OCI-LY7 (cell line): ENCODE measurements around the gene TMEM139. TPM values are rescaled to one million over a fixed set of nuclear protein-coding genes. Genes with fewer than 3 reads are reported as not detected.

Experiments used
- BruUV-seq: library from RNA; stranded (reverse); fragments of 400-500 nt; replicated peaks from 2 replicates; lab custom pipeline; 2021; lab: Mats Ljungman, UMichigan
- CTCF ChIA-PET: fragments of 300-600 bp; sonication (Branson Sonifier 250); formaldehyde crosslinking; loops from one replicate; lab custom pipeline; 2022; ENCODE audit warnings: antibody characterized with exemption; ENCODE audit not compliant: unreplicated experiment; lab: Charles Lee
- POLR2A ChIA-PET: fragments of 300-600 bp; sonication (Branson Sonifier 250); formaldehyde crosslinking; loops from one replicate; lab custom pipeline; 2022; ENCODE audit warnings: antibody characterized with exemption; lab: Charles Lee
- DNase-seq: peaks from one replicate; pipeline ENCODE4 v3.0.0-alpha.2; 2015; ENCODE audit warnings: low spot score
- H2AFZ ChIP-seq: fragments of 200-600 bp; sonication (generic), shearing (Covaris generic); 2 replicates; pipeline ENCODE4 v1.6.1; 2014; ENCODE audit warnings: mild to moderate bottlenecking, antibody characterized with exemption, low read length, moderate library complexity
- H3K27ac ChIP-seq: fragments of 200-600 bp; sonication (generic); 2 replicates; pipeline ENCODE4 v1.5.1; 2014; ENCODE audit warnings: mixed run types, low read depth, mild to moderate bottlenecking, moderate library complexity, low read length, inconsistent platforms; ENCODE audit not compliant: poor library complexity, severe bottlenecking
- H3K36me3 ChIP-seq: fragments of 200-600 bp; sonication (generic); 2 replicates; pipeline ENCODE4 v1.6.1; 2014; ENCODE audit warnings: mild to moderate bottlenecking, antibody characterized with exemption, low read length, moderate library complexity, mixed read lengths; ENCODE audit not compliant: insufficient read depth
- H3K4me1 ChIP-seq: fragments of 200-600 bp; sonication (generic); 2 replicates; pipeline ENCODE4 v1.5.1; 2014; ENCODE audit warnings: mild to moderate bottlenecking, low read length; ENCODE audit not compliant: insufficient read depth, poor library complexity, severe bottlenecking
- H3K4me2 ChIP-seq: fragments of 200-600 bp; sonication (generic); 2 replicates; pipeline ENCODE4 v1.6.1; 2014; ENCODE audit warnings: mild to moderate bottlenecking, low read length
- H3K4me3 ChIP-seq: fragments of 200-600 bp; sonication (generic); 2 replicates; pipeline ENCODE4 v1.5.1; 2014; ENCODE audit warnings: mild to moderate bottlenecking, low read depth, low read length; ENCODE audit not compliant: poor library complexity, severe bottlenecking
- H3K79me2 ChIP-seq: fragments of 200-600 bp; sonication (generic); 2 replicates; pipeline ENCODE4 v1.6.1; 2016; ENCODE audit warnings: low read depth, mild to moderate bottlenecking, low read length, moderate library complexity, mixed read lengths; ENCODE audit not compliant: insufficient read depth
- H3K9me2 ChIP-seq: fragments of 200-600 bp; sonication (generic); 2 replicates; pipeline ENCODE4 v1.6.1; 2016; ENCODE audit warnings: mild to moderate bottlenecking, low read length, mixed read lengths; ENCODE audit not compliant: insufficient read depth
- H3K9me3 ChIP-seq: fragments of 200-600 bp; sonication (generic); 2 replicates; pipeline ENCODE4 v1.6.1; 2014; ENCODE audit warnings: mild to moderate bottlenecking, mixed run types, low read length, mixed read lengths
- H4K20me1 ChIP-seq: fragments of 200-600 bp; sonication (generic); 2 replicates; pipeline ENCODE4 v1.6.1; 2014; ENCODE audit warnings: mild to moderate bottlenecking, antibody characterized with exemption, low read length, moderate library complexity, mixed read lengths; ENCODE audit not compliant: insufficient read depth
- EZH2phosphoT487 ChIP-seq: fragments of 200-600 bp; sonication (generic); IDR thresholded peaks from 2 replicates; pipeline ENCODE4 v1.6.1; 2018; ENCODE audit warnings: low read depth, borderline replicate concordance, mild to moderate bottlenecking, mixed run types, antibody characterized with exemption, low read length, moderate library complexity, mixed read lengths
- intact Hi-C: fragments of 100-400 bp; cut with micrococcal nuclease; formaldehyde crosslinking; loops from one replicate; pipeline ENCODE4 v1.10.0; 2022; ENCODE audit not compliant: unreplicated experiment
- total RNA-seq, 2 experiments: library from RNA; depleted of rRNA in 1 of 2; stranded (reverse); fragments of >200 nt in 1 of 2; shearing (Covaris generic) in 1 of 2; gene quantifications; 2 replicates each; pipeline ENCODE4 v1.2.3, GENCODE V29; 2014 to 2022
- TF ChIP-seq, protein P1 (sequence below): fragments of 200-600 bp; sonication (generic); conservative IDR thresholded peaks from 2 replicates; pipeline ENCODE4 v1.5.1; 2014; ENCODE audit warnings: mild to moderate bottlenecking, antibody characterized with exemption, low read length, moderate library complexity, mixed read lengths

TMEM139 gene
- total RNA-seq, 2 experiments from 2014 or later, result 0.46 TPM; not detected in 1

DNA sequence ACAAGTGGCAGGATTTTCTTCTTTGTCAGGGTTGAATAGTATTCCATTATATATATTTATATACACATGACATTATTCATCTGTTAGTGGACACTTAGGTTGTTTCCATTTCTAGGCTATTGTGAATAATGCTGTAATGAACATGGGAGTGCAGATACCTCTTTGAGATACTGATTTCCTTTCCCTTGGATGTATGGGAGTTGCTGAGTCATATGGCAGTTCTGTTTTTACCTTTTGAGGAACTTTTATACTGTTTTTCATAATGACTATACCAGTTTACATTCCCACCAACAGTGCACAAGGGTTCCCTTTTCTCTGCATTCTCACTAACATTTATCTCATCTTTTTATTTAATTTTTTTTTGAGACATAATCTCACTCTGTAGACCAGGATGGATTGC, 29.4 kb downstream of the TMEM139 start:
- no peak for DNase-seq
- no TSS peak for BruUV-seq
- intact Hi-C loops, result no loop called here
- no peaks in the 10 kb centered on the region for H3K79me2 ChIP-seq
- no peak for TF ChIP-seq EZH2phosphoT487
- TF ChIP-seq, protein P1, sequence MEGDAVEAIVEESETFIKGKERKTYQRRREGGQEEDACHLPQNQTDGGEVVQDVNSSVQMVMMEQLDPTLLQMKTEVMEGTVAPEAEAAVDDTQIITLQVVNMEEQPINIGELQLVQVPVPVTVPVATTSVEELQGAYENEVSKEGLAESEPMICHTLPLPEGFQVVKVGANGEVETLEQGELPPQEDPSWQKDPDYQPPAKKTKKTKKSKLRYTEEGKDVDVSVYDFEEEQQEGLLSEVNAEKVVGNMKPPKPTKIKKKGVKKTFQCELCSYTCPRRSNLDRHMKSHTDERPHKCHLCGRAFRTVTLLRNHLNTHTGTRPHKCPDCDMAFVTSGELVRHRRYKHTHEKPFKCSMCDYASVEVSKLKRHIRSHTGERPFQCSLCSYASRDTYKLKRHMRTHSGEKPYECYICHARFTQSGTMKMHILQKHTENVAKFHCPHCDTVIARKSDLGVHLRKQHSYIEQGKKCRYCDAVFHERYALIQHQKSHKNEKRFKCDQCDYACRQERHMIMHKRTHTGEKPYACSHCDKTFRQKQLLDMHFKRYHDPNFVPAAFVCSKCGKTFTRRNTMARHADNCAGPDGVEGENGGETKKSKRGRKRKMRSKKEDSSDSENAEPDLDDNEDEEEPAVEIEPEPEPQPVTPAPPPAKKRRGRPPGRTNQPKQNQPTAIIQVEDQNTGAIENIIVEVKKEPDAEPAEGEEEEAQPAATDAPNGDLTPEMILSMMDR, result no peak
- H3K27ac ChIP-seq, result no peak overlapping the region
- no peak overlapping the region for H3K4me2 ChIP-seq
- ChIA-PET CTCF (no interaction called here), POLR2A (interaction anchor here (0.9 kb wide), 1 partner anchor 16 kb away, joined by 3 read pairs; no protein-coding TSS in a partner anchor)
- no peaks in the 10 kb centered on the region for H3K4me1 ChIP-seq
- H2AFZ ChIP-seq, result no peak overlapping the region
- no peak overlapping the region for H3K4me3 ChIP-seq
- no peaks in the 10 kb centered on the region for H3K9me2 ChIP-seq
- H3K9me3 ChIP-seq, result no peaks in the 10 kb centered on the region
- H4K20me1 ChIP-seq, result no peaks in the 10 kb centered on the region
- peaks cover 10% of the 10 kb centered on the region for H3K36me3 ChIP-seq

DNA sequence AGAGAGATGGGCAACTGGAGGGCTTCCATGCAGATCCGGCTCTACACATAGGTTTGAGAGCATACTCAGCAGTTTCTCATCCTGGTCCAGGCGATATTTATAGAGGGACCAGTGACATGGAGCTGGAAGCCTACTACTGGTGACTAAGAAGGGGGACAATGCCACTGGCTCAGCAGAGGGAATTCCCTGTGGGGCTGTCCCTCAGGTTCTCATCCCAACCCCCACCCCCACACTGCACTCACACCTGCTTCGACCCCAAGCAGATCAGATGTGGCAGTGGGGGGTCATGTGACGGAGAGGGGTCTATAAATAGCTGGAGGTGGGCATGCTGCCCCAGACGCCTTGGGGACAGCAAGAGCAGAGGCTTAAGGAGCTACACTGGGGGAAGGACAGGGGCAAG, 31.0 kb downstream of the TMEM139 start, which contains the start of gene CLCN1:
Gene CLCN1, plus strand, starts transcription at position 336 of the 400 bp plus-strand sequence. CDS start 102 bp downstream, outside the sequence.
- no peak within 1 kb of the TSS for H2AFZ ChIP-seq
- no peak for TF ChIP-seq EZH2phosphoT487
- TF ChIP-seq, protein P1, result no peak
- no peak within 1 kb of the TSS for H3K27ac ChIP-seq
- ChIA-PET POLR2A (no interaction called here), CTCF (no interaction called here)
- no peak for DNase-seq
- no peak within 1 kb of the TSS for H3K4me3 ChIP-seq
- H3K4me1 ChIP-seq, result no peaks in the 10 kb centered on the region
- H3K79me2 ChIP-seq, result no peaks in the 10 kb centered on the region
- H3K4me2 ChIP-seq, result no peak within 1 kb of the TSS
- intact Hi-C loops, result no loop called here
- BruUV-seq, result no TSS peak
- no peaks in the 10 kb centered on the region for H4K20me1 ChIP-seq
- H3K36me3 ChIP-seq, result no peaks in the 10 kb centered on the region
- H3K9me2 ChIP-seq, result no peaks in the 10 kb centered on the region
- no peaks in the 10 kb centered on the region for H3K9me3 ChIP-seq

DNA sequence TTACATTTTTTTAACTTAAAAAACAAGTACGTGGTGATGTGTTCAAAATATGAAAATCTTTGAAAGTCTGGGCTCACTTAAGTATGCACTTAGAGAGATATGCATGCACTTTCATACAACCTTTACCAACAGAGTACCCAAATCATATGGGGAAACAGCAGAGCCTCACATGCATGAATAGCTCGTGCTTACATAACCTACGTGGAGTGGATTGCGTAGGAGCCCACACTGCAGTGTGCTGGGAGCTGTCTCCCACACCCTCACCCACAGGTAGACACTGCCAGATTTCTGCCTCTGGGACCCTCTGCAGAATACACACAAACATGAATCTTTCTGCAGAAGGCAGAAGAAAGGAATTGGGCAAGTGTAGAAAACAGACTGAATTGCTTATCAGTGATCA, 31.7 kb downstream of the TMEM139 start:
- no peaks in the 10 kb centered on the region for H3K36me3 ChIP-seq
- CTCF ChIA-PET, result no interaction called here
- H4K20me1 ChIP-seq, result no peaks in the 10 kb centered on the region
- DNase-seq, result no peak
- no peaks in the 10 kb centered on the region for H3K4me1 ChIP-seq
- H3K4me3 ChIP-seq, result no peak overlapping the region
- no TSS peak for BruUV-seq
- no peak overlapping the region for H3K4me2 ChIP-seq
- TF ChIP-seq, protein P1, result no peak
- TF ChIP-seq EZH2phosphoT487, result no peak
- H3K79me2 ChIP-seq, result no peaks in the 10 kb centered on the region
- intact Hi-C loops, result no loop called here
- H3K27ac ChIP-seq, result no peak overlapping the region
- no peak overlapping the region for H2AFZ ChIP-seq
- no peaks in the 10 kb centered on the region for H3K9me3 ChIP-seq
- POLR2A ChIA-PET, result interaction anchor here (0.6 to 1.0 kb wide), 2 partner anchors 13 to 73 kb away, joined by 3 to 8 read pairs; no protein-coding TSS in a partner anchor
- no peaks in the 10 kb centered on the region for H3K9me2 ChIP-seq
